Esophagus muscularis mucosa (tissue), 4 donors: ENCODE results near the gene PIK3C2G. TPM values are rescaled to one million over a fixed set of nuclear protein-coding genes. Genes with fewer than 3 reads are reported as not detected.
A peak's percentile ranks its signal among the peaks of the same experiment; 100 is the strongest.

Source experiments
- DNase-seq: peaks from one replicate; pipeline ENCODE4 v3.0.0-alpha.2; 2017; ENCODE audit errors: extremely low spot score
- H3K27ac ChIP-seq, 4 donors: fragments of 200-600 bp; sonication (generic); replicated peaks in 1 of 4; 1 replicate in 3 of 4; 2 replicates in 1 of 4; pipeline ENCODE4 v1.5.1; 2016 to 2019; ENCODE audit warnings: mild to moderate bottlenecking in 1 of 4
- H3K27me3 ChIP-seq, 4 donors: fragments of 200-600 bp; sonication (generic); one replicate each; pipeline versions ENCODE4 v1.5.1 to v1.6.0; 2016 to 2019
- H3K36me3 ChIP-seq, 4 donors: fragments of 200-600 bp; sonication (generic); one replicate each; pipeline ENCODE4 v1.5.1; 2016 to 2019
- H3K4me1 ChIP-seq, 4 donors: fragments of 200-600 bp; sonication (generic); one replicate each; pipeline ENCODE4 v1.5.1; 2016 to 2019
- H3K4me3 ChIP-seq, 4 donors: fragments of 200-600 bp; sonication (generic); 1 replicate in 2 of 4; 2 replicates in 2 of 4; pipeline ENCODE4 v1.5.1; 2016 to 2019; ENCODE audit warnings: mild to moderate bottlenecking in 4 of 4, moderate library complexity in 1 of 4
- H3K9me3 ChIP-seq, 4 donors: fragments of 200-600 bp; sonication (generic); 1 replicate in 3 of 4; 2 replicates in 1 of 4; pipeline ENCODE4 v1.5.1; 2016 to 2019
- EP300 ChIP-seq: sonication (generic); formaldehyde crosslinking; IDR thresholded peaks from one replicate; pipeline ENCODE4 v1.6.1; 2017; ENCODE audit warnings: antibody characterized with exemption
- POLR2A ChIP-seq: fragments of 450-650 bp; IDR thresholded peaks from one replicate; pipeline ENCODE4 v1.6.1; 2017; ENCODE audit warnings: antibody characterized with exemption, moderate library complexity, mild to moderate bottlenecking, low read depth
- POLR2AphosphoS5 ChIP-seq, 2 donors: sonication (generic); formaldehyde crosslinking; IDR thresholded peaks; one replicate each; pipeline ENCODE4 v1.6.1; 2017; ENCODE audit warnings: antibody characterized with exemption in 2 of 2
- WGBS: methylation state at CpG from one replicate; pipeline ENCODE4 v1.1.5; 2018; 5-methylcytosine and 5-hydroxymethylcytosine counted together
- intact Hi-C: fragments of 100-400 bp; cut with DNase I; formaldehyde crosslinking; loops from one replicate; pipeline ENCODE4 v1.15.1; 2023
- total RNA-seq, 4 donors: library from RNA; depleted of rRNA; stranded (reverse); fragments of >200 nt; gene quantifications; one replicate each; pipeline versions ENCODE4 v1.1.0 to v1.2.1, GENCODE V29; 2016
- TF ChIP-seq, protein P1 (sequence below), 3 experiments: fragments of 200-600 bp in 2 of 3; fragments of 450-650 bp in 1 of 3; sonication (generic) in 2 of 3; IDR thresholded peaks; one replicate each; pipeline ENCODE4 v1.5.1; 2017 to 2019; ENCODE audit warnings: antibody characterized with exemption in 3 of 3, mild to moderate bottlenecking in 2 of 3, moderate library complexity in 1 of 3

Gene PIK3C2G
- total RNA-seq, 4 donors from 2014 or later, result 0.06 to 1.2 (median 0.61) TPM

DNA sequence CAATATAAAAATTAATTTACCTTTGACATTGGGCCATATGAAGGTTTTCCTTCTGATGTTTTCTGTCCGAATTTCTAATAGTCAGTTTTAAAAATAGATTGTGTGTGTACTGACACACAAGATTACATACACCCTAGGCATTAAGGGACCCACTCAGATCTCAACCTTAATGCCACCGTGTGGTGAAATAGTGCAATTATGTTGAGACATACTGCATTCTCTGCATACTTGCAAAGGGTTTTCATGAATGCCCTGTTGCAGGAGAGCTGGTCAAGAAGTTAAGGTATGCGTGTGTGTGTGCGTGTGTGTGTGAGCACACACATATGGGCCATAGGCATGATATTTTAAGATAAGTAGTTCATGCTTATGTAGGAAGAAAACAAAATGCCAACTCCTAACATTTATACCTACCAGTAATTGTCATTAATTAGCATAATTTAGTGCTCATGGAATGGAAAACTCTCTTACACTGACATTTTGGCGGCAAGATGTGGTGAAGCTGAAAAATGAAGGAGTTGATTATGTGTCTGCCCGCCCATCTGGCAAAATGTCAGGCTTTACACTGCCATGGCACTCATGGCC is 58.8 kb downstream of the PIK3C2G start:
- Histone ChIP-seq H3K27me3 (no peaks in the 10 kb centered on the region), H3K4me3 (no peak overlapping the region), H3K27ac (no peak overlapping the region), H3K4me1 (no peaks in the 10 kb centered on the region), H3K36me3 (no peaks in the 10 kb centered on the region), H3K9me3 (no peaks in the 10 kb centered on the region)
- WGBS, result 59% methylated on average over 6 of the region's 6 CpGs
- intact Hi-C loops, result no loop called here
- no peak for TF ChIP-seq POLR2AphosphoS5 (IDR thresholded peaks at IDR 0.05)
- TF ChIP-seq, protein P1, sequence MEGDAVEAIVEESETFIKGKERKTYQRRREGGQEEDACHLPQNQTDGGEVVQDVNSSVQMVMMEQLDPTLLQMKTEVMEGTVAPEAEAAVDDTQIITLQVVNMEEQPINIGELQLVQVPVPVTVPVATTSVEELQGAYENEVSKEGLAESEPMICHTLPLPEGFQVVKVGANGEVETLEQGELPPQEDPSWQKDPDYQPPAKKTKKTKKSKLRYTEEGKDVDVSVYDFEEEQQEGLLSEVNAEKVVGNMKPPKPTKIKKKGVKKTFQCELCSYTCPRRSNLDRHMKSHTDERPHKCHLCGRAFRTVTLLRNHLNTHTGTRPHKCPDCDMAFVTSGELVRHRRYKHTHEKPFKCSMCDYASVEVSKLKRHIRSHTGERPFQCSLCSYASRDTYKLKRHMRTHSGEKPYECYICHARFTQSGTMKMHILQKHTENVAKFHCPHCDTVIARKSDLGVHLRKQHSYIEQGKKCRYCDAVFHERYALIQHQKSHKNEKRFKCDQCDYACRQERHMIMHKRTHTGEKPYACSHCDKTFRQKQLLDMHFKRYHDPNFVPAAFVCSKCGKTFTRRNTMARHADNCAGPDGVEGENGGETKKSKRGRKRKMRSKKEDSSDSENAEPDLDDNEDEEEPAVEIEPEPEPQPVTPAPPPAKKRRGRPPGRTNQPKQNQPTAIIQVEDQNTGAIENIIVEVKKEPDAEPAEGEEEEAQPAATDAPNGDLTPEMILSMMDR (IDR thresholded peaks at IDR 0.05), result peak in 2 of 3 experiments; percentile 14 to 38
- no peak for DNase-seq

DNA sequence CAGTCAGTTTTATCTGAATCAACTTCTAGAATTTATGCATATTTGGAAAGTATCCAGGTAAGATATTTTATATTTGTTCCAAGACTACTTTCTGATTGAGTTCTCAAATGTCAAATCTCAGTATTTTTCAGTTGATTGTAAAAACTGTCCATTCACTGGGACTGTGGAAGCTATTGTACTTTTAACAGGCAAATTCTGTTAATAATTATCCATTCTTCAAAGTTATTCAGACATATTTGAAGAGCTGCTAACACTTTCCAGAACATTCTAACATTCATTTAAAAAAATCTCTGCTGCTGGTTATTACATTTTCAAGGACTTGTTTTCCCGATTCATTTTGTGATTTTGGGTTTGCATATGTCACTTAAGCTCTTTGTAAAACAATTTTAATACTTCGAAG is 59.7 kb downstream of the PIK3C2G start:
- TF ChIP-seq POLR2AphosphoS5 (IDR thresholded peaks at IDR 0.05), result no peak
- TF ChIP-seq, protein P1 (IDR thresholded peaks at IDR 0.05), result no peak
- no peak for TF ChIP-seq EP300
- TF ChIP-seq POLR2A, result no peak
- Histone ChIP-seq H3K27me3 (no peaks in the 10 kb centered on the region), H3K36me3 (no peaks in the 10 kb centered on the region), H3K9me3 (no peaks in the 10 kb centered on the region), H3K4me1 (no peaks in the 10 kb centered on the region), H3K27ac (no peak overlapping the region), H3K4me3 (no peak overlapping the region)
- DNase-seq, result no peak
- intact Hi-C loops, result no loop called here
- 83% methylated on average over 2 of the region's 2 CpGs for WGBS

DNA sequence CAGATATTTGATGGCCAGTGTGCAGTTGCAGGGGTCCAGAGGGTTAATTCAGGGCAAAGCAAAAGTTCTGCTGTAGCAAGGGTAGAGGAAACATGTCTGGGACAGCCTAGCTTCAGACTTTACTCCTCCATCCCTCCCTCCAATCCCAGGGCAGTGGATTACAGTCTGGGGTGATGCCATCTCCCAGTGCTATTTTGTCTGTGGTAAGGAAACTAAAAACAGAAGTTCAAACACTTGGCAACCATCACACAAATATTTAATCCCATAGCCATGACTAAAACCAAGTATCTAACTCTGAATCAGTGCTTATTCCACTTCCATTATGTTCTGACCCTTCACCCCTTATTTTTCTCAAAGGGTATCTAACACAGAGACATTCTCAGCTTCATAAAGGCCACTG is 61.8 kb downstream of the PIK3C2G start:
- Histone ChIP-seq H3K27me3 (no peaks in the 10 kb centered on the region), H3K36me3 (no peaks in the 10 kb centered on the region), H3K9me3 (no peaks in the 10 kb centered on the region), H3K4me3 (no peak overlapping the region), H3K27ac (no peak overlapping the region), H3K4me1 (no peaks in the 10 kb centered on the region)
- TF ChIP-seq, protein P1 (IDR thresholded peaks at IDR 0.05), result no peak
- no peak for TF ChIP-seq EP300
- DNase-seq, result no peak
- intact Hi-C loops, result no loop called here

DNA sequence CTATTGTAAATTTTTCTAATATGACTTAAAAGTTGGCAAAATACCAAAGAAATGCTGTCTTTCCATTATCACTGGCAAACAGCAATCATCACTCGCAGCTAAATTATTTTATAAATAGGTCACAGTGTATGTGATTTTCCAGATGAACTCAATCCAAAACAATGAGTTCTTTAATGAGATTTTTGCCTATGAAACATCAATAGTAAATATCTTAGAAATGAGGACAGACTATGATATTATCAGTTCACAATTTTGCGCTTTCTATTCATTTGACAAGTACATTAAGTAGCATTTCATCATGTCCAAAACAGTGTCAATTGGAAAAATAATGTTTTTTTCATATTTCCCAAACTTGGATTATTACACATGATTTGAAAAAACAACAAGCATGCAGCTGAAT is 65.7 kb downstream of the PIK3C2G start:
- Histone ChIP-seq H3K4me3 (no peak overlapping the region), H3K27ac (no peak overlapping the region), H3K9me3 (no peaks in the 10 kb centered on the region), H3K36me3 (no peaks in the 10 kb centered on the region), H3K27me3 (no peaks in the 10 kb centered on the region), H3K4me1 (peaks cover 0 to 1% (median 0%) of the 10 kb centered on the region in 4 donors)
- 54% methylated on average over 2 of the region's 2 CpGs for WGBS
- TF ChIP-seq POLR2AphosphoS5 (IDR thresholded peaks at IDR 0.05) (no peak), POLR2A (no peak), EP300 (no peak)
- TF ChIP-seq, protein P1 (IDR thresholded peaks at IDR 0.05), result no peak
- intact Hi-C loops, result no loop called here
- DNase-seq, result no peak

DNA sequence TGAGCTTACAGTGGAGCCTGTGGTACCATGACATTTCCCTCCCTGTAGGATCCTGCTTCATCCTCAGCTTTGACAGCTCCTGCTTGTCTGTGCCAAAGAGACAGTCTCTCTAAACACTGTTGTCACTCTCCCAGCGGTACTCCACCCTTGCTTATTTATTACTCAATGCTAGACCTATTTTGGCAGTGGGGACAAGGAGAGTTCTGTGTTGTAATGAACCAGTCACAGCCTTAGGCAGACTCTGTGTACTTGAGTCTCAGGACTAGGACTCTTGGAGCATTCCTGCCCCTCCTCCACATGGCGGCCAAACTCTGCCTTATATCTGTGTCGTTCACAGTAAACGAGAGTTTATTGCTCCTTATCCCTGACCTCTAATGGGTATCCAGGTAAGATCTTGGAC is 70.9 kb downstream of the PIK3C2G start:
- no peak overlapping the region for H3K27ac ChIP-seq
- intact Hi-C loops, result no loop called here
- TF ChIP-seq, protein P1 (IDR thresholded peaks at IDR 0.05), result no peak
- TF ChIP-seq POLR2AphosphoS5 (IDR thresholded peaks at IDR 0.05), result no peak
- TF ChIP-seq POLR2A, result no peak
- no peak for TF ChIP-seq EP300
- H3K4me1 ChIP-seq, result peaks cover 0 to 7% (median 0%) of the 10 kb centered on the region in 4 donors
- H3K9me3 ChIP-seq, result no peaks in the 10 kb centered on the region
- 83% methylated on average over 4 of the region's 4 CpGs for WGBS
- no peaks in the 10 kb centered on the region for H3K27me3 ChIP-seq
- DNase-seq, result no peak
- no peaks in the 10 kb centered on the region for H3K36me3 ChIP-seq
- no peak overlapping the region for H3K4me3 ChIP-seq
